Measurements from ENCODE around the gene XKR7.

The XKR7 gene

GRCh38 chr20:32052090-32052777, 84.3 kb downstream of the XKR7 start, which contains the start of gene HCK:
TSS of gene HCK (plus strand) at chr20:32052242.
- peak; percentile 25 for DNase-seq

- DNase-seq, result no peak
Observed at GRCh38 chr20:32052778-32053362, 84.9 kb downstream of the XKR7 start.
